Calu3 (cell line): ENCODE results near the gene HNRNPLL. TPM values are rescaled to one million over a fixed set of nuclear protein-coding genes. Genes with fewer than 3 reads are reported as not detected.

ENCODE experiments used
- BruUV-seq: library from RNA; stranded (reverse); fragments of 400-500 nt; replicated peaks from 2 replicates; lab custom pipeline; 2021; lab: Mats Ljungman, UMichigan
- CTCF ChIA-PET: fragments of 300-600 bp; sonication (Branson Sonifier 250); formaldehyde crosslinking; loops from one replicate; lab custom pipeline; 2022; ENCODE audit warnings: antibody characterized with exemption; lab: Charles Lee
- DNase-seq: peaks from one replicate; pipeline ENCODE4 v3.0.0; 2022
- H3K27ac Mint-ChIP-seq: one replicate; pipeline ENCODE4 v1.8.0; 2022; ENCODE audit warnings: mixed read lengths; ENCODE audit not compliant: unreplicated experiment
- H3K27me3 Mint-ChIP-seq: one replicate; pipeline ENCODE4 v1.8.0; 2022; ENCODE audit warnings: mixed read lengths; ENCODE audit not compliant: unreplicated experiment
- H3K36me3 Mint-ChIP-seq: one replicate; pipeline ENCODE4 v1.8.0; 2022; ENCODE audit warnings: mild to moderate bottlenecking, moderate library complexity, mixed read lengths; ENCODE audit not compliant: insufficient read depth, unreplicated experiment
- H3K4me1 Mint-ChIP-seq: one replicate; pipeline ENCODE4 v1.8.0; 2022; ENCODE audit warnings: mild to moderate bottlenecking, low read depth, mixed read lengths; ENCODE audit not compliant: unreplicated experiment
- H3K4me3 Mint-ChIP-seq: one replicate; pipeline ENCODE4 v1.8.0; 2022; ENCODE audit warnings: mild to moderate bottlenecking, low read depth, moderate library complexity, mixed read lengths; ENCODE audit not compliant: unreplicated experiment
- H3K9me3 Mint-ChIP-seq: one replicate; pipeline ENCODE4 v1.8.0; 2022; ENCODE audit warnings: low read depth, mixed read lengths; ENCODE audit not compliant: unreplicated experiment
- CTCF ChIP-seq: fragments of 200-600 bp; IDR thresholded peaks from one replicate; pipeline ENCODE4 v1.8.0; 2022; ENCODE audit warnings: antibody characterized with exemption; ENCODE audit not compliant: unreplicated experiment
- intact Hi-C: fragments of 100-400 bp; cut with micrococcal nuclease; formaldehyde crosslinking; loops from one replicate; pipeline ENCODE4 v1.10.0; 2022; ENCODE audit not compliant: unreplicated experiment
- total RNA-seq: library from RNA; stranded (reverse); gene quantifications from 2 replicates; pipeline ENCODE4 v1.2.3, GENCODE V29; 2022

Gene HNRNPLL
- total RNA-seq, 1 experiment from 2014 or later = 47.6 TPM

GRCh38 chr2:38574278-38574677 is 28.4 kb downstream of the HNRNPLL start:
- TF ChIP-seq CTCF = no peak
- BruUV-seq = no TSS peak
- Mint-ChIP-seq H3K4me3 (no peak overlapping the region), H3K4me1 (peaks cover 9% of the 10 kb centered on the region), H3K9me3 (no peaks in the 10 kb centered on the region), H3K27ac (no peak overlapping the region), H3K27me3 (no peaks in the 10 kb centered on the region), H3K36me3 (peaks cover 5% of the 10 kb centered on the region)
- intact Hi-C loops = no loop called here
- CTCF ChIA-PET = no interaction called here
- no peak for DNase-seq

GRCh38 chr2:38572167-38572566 is 30.6 kb downstream of the HNRNPLL start:
- CTCF ChIA-PET = no interaction called here
- H3K4me1 Mint-ChIP-seq = no peaks in the 10 kb centered on the region
- peaks cover 10% of the 10 kb centered on the region for H3K36me3 Mint-ChIP-seq
- no peaks in the 10 kb centered on the region for H3K27me3 Mint-ChIP-seq
- H3K4me3 Mint-ChIP-seq = no peak overlapping the region
- no peaks in the 10 kb centered on the region for H3K9me3 Mint-ChIP-seq
- no peak for TF ChIP-seq CTCF
- no peak for DNase-seq
- no TSS peak for BruUV-seq
- intact Hi-C loops = no loop called here
- H3K27ac Mint-ChIP-seq = no peak overlapping the region

- Mint-ChIP-seq H3K36me3 (peaks cover 13% of the 10 kb centered on the region), H3K4me3 (no peak overlapping the region)
Observed at GRCh38 chr2:38571193-38571592, 31.5 kb downstream of the HNRNPLL start.

GRCh38 chr2:38568724-38569436 is 33.8 kb downstream of the HNRNPLL start:
- no TSS peak for BruUV-seq

More at GRCh38 chr2:38571193-38571592, 31.5 kb downstream of the HNRNPLL start:
- no peak for TF ChIP-seq CTCF
- intact Hi-C loops = no loop called here
- H3K4me1 Mint-ChIP-seq = no peaks in the 10 kb centered on the region
- no peaks in the 10 kb centered on the region for H3K9me3 Mint-ChIP-seq
- CTCF ChIA-PET = no interaction called here
- H3K27me3 Mint-ChIP-seq = no peaks in the 10 kb centered on the region
- DNase-seq = no peak
- no peak overlapping the region for H3K27ac Mint-ChIP-seq
- no TSS peak for BruUV-seq

More at GRCh38 chr2:38568724-38569436, 33.8 kb downstream of the HNRNPLL start:
- Mint-ChIP-seq H3K27ac (no peak overlapping the region), H3K36me3 (peaks cover 19% of the 10 kb centered on the region), H3K27me3 (no peaks in the 10 kb centered on the region), H3K9me3 (no peaks in the 10 kb centered on the region), H3K4me3 (no peak overlapping the region), H3K4me1 (no peaks in the 10 kb centered on the region)
- intact Hi-C loops = no loop called here
- DNase-seq = no peak
- CTCF ChIA-PET = interaction anchor here (0.5 kb wide), 1 partner anchor 191 kb away, joined by 4 read pairs; no protein-coding TSS in a partner anchor
- TF ChIP-seq CTCF = no peak
